HuH-7.5 (cell line): ENCODE measurements around the gene IFFO2.

Experiments used
- DNase-seq: peaks from one replicate; pipeline ENCODE4 v3.0.0; 2011; ENCODE audit warnings: low spot score

Gene IFFO2

GRCh38 chr1:18919197-18919905, 37.1 kb downstream of the IFFO2 start:
- no peak for DNase-seq

- DNase-seq = no peak
Measured at GRCh38 chr1:18918417-18918816, 38.1 kb downstream of the IFFO2 start.

- DNase-seq = no peak
Measured at GRCh38 chr1:18917071-18917799, 39.2 kb downstream of the IFFO2 start.

- DNase-seq = no peak
Measured at GRCh38 chr1:18915341-18915740, 41.1 kb downstream of the IFFO2 start.

GRCh38 chr1:18913065-18913835, 43.2 kb downstream of the IFFO2 start:
- DNase-seq = peak; percentile 97

- DNase-seq = no peak
Measured at GRCh38 chr1:18912550-18912949, 43.9 kb downstream of the IFFO2 start.

GRCh38 chr1:18908911-18909771, 47.3 kb downstream of the IFFO2 start:
- DNase-seq = no peak

- no peak for DNase-seq
Measured at GRCh38 chr1:18907917-18908845, 48.3 kb downstream of the IFFO2 start.

- DNase-seq = peak; percentile 56
Measured at GRCh38 chr1:18907021-18907916, 49.2 kb downstream of the IFFO2 start.

- DNase-seq = no peak
Measured at GRCh38 chr1:18903291-18903756, 53.2 kb downstream of the IFFO2 start.

- peak; percentile 99 for DNase-seq
Measured at GRCh38 chr1:18902523-18903290, 53.8 kb downstream of the IFFO2 start, which contains the start of gene ALDH4A1. Gene ALDH4A1 (minus strand): TSS chr1:18902555. CDS start chr1:18902523, 32 bp downstream.

- peak; percentile 47 for DNase-seq
Measured at GRCh38 chr1:18901952-18902522, 54.4 kb downstream of the IFFO2 start.

- peak; percentile 62 for DNase-seq
Measured at GRCh38 chr1:18901147-18901951, 55.1 kb downstream of the IFFO2 start.

- DNase-seq = no peak
Measured at GRCh38 chr1:18900303-18900841, 56.1 kb downstream of the IFFO2 start.

GRCh38 chr1:18899363-18900049, 57.0 kb downstream of the IFFO2 start:
- no peak for DNase-seq

- no peak for DNase-seq
Measured at GRCh38 chr1:18898567-18898966, 57.9 kb downstream of the IFFO2 start.

GRCh38 chr1:18895317-18895716, 61.2 kb downstream of the IFFO2 start:
- no peak for DNase-seq
